Left forelimb (tissue), 1 donor: ENCODE results near the gene PIPOX.

Source experiments
- DNase-seq: peaks from one replicate; pipeline ENCODE4 v3.0.0-alpha.2; 2018; ENCODE audit warnings: low spot score

Gene PIPOX

GRCh38 chr17:29048440-29049368 is 5.8 kb downstream of the PIPOX start:
- no peak for DNase-seq

- no peak for DNase-seq
Observed at GRCh38 chr17:29049541-29050145, 6.7 kb downstream of the PIPOX start.

- no peak for DNase-seq
Observed at GRCh38 chr17:29050176-29050575, 7.2 kb downstream of the PIPOX start.

GRCh38 chr17:29051194-29051593 is 8.3 kb downstream of the PIPOX start:
- no peak for DNase-seq

- no peak for DNase-seq
Observed at GRCh38 chr17:29051731-29052130, 8.8 kb downstream of the PIPOX start.

- no peak for DNase-seq
Observed at GRCh38 chr17:29054835-29055234, 11.9 kb downstream of the PIPOX start.

GRCh38 chr17:29057361-29057760 is 14.4 kb downstream of the PIPOX start:
- DNase-seq, result no peak

GRCh38 chr17:29058391-29058790 is 15.4 kb downstream of the PIPOX start:
- DNase-seq, result no peak

GRCh38 chr17:29059281-29059680 is 16.3 kb downstream of the PIPOX start:
- DNase-seq, result no peak

GRCh38 chr17:29060475-29060874 is 17.5 kb downstream of the PIPOX start:
- no peak for DNase-seq

GRCh38 chr17:29061036-29061435 is 18.1 kb downstream of the PIPOX start:
- no peak for DNase-seq

GRCh38 chr17:29062215-29062614 is 19.3 kb downstream of the PIPOX start:
- no peak for DNase-seq

GRCh38 chr17:29063992-29064391 is 21.1 kb downstream of the PIPOX start:
- no peak for DNase-seq

GRCh38 chr17:29066047-29066446 is 23.1 kb downstream of the PIPOX start:
- DNase-seq, result no peak

GRCh38 chr17:29066606-29067005 is 23.7 kb downstream of the PIPOX start:
- no peak for DNase-seq

- DNase-seq, result no peak
Observed at GRCh38 chr17:29068818-29069217, 25.9 kb downstream of the PIPOX start.

GRCh38 chr17:29069526-29070041 is 26.6 kb downstream of the PIPOX start:
- DNase-seq, result no peak

- DNase-seq, result no peak
Observed at GRCh38 chr17:29070308-29070707, 27.4 kb downstream of the PIPOX start.

- DNase-seq, result no peak
Observed at GRCh38 chr17:29070781-29071180, 27.8 kb downstream of the PIPOX start.

GRCh38 chr17:29071303-29071702 is 28.4 kb downstream of the PIPOX start:
- no peak for DNase-seq

GRCh38 chr17:29073045-29073444 is 30.1 kb downstream of the PIPOX start:
- DNase-seq, result no peak

- no peak for DNase-seq
Observed at GRCh38 chr17:29073520-29073919, 30.6 kb downstream of the PIPOX start.

- DNase-seq, result no peak
Observed at GRCh38 chr17:29074488-29074887, 31.5 kb downstream of the PIPOX start.
